Astrocyte (in vitro differentiated cells and primary cell): Measurements from ENCODE around the gene TRPM3.

ENCODE experiments used
- EZH2 ChIP-seq: IDR thresholded peaks from 2 replicates; pipeline ENCODE4 v1.6.1; 2012; ENCODE audit warnings: mild to moderate bottlenecking, low read length, inconsistent platforms; ENCODE audit not compliant: insufficient read depth
- TF ChIP-seq, protein P1 (sequence below): IDR thresholded peaks from 2 replicates; pipeline ENCODE4 v1.5.1; 2011; ENCODE audit warnings: low read depth, mild to moderate bottlenecking, inconsistent platforms, low read length, moderate library complexity; ENCODE audit not compliant: insufficient read depth

DNA sequence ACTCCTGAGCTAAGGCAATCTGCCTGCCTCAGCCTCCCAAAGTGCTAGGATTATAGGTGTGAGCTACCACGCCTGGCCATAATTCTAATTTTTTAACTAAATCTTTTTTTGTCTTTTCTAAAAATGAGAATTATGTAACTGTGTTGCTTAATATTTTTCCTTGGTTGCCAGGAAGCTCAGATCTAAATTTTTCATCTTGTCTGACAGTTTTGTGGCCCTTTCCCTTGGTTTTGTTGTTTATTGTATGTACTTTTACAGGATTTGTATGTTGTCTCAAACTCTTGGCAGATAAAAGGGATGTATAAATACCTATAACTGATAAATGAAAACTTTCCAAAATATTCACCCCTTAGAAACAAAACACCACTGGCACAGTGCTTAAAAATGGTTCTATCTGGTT, 618.7 kb downstream of the TRPM3 start:
- TF ChIP-seq, protein P1, sequence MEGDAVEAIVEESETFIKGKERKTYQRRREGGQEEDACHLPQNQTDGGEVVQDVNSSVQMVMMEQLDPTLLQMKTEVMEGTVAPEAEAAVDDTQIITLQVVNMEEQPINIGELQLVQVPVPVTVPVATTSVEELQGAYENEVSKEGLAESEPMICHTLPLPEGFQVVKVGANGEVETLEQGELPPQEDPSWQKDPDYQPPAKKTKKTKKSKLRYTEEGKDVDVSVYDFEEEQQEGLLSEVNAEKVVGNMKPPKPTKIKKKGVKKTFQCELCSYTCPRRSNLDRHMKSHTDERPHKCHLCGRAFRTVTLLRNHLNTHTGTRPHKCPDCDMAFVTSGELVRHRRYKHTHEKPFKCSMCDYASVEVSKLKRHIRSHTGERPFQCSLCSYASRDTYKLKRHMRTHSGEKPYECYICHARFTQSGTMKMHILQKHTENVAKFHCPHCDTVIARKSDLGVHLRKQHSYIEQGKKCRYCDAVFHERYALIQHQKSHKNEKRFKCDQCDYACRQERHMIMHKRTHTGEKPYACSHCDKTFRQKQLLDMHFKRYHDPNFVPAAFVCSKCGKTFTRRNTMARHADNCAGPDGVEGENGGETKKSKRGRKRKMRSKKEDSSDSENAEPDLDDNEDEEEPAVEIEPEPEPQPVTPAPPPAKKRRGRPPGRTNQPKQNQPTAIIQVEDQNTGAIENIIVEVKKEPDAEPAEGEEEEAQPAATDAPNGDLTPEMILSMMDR: no peak
- TF ChIP-seq EZH2: no peak
